Activated CD8-positive, alpha-beta memory T cell treated with anti-CD3 and anti-CD28 coated beads for 24 hours (primary cell): ENCODE results near the gene CCDC68.
"Not testable (repeated sequence)": the region's sequence is repeated elsewhere in the genome, so short reads cannot be mapped to it uniquely, and the experiment has no call there.

Experiments
- DNase-seq: peaks from one replicate; pipeline ENCODE4 v3.0.0-alpha.2; 2020

The CCDC68 gene

GRCh38 chr18:54871231-54871630 lies 88.0 kb downstream of the CCDC68 start:
- DNase-seq: no peak

GRCh38 chr18:54867131-54867530 lies 92.1 kb downstream of the CCDC68 start:
- no peak for DNase-seq

GRCh38 chr18:54860941-54861340 lies 98.3 kb downstream of the CCDC68 start:
- no peak for DNase-seq

DNA sequence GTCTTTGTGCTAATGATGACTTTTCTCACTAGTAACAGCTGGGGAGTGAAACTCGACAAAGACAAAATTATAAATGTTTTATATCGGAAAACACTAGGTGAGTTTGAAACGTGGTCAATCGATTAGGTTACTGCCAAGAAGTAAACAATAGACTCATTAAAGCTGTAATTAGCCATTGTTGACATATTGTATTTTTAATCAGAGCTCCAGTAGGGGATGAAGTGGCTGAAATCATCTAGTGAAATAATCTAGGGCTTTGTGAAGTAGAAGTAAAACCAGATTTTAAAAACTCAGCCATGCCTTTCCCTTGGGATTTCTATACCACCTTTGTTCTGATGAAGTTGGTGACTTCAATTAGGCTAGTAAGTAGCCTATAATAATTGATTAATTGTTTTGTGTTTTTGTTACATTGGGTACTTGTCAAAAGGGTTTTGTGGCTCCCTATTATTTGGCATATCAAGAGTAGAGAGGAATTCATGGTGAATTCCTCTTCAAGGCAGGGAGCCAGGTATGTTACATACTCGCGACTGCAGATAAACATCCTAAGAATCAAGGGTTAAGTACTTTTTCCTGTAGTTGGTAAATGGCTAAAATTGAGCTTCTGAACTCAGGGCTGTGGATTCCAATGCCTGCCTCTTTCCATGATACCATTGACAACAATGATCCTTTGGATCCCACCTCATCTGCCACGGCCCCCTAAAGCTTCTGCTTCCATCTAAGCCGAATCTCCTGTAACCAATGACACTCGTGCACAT lies 99.4 kb downstream of the CCDC68 start:
- no peak for DNase-seq

- DNase-seq: no peak
Observed at GRCh38 chr18:54857499-54857898, 101.8 kb downstream of the CCDC68 start.

DNA sequence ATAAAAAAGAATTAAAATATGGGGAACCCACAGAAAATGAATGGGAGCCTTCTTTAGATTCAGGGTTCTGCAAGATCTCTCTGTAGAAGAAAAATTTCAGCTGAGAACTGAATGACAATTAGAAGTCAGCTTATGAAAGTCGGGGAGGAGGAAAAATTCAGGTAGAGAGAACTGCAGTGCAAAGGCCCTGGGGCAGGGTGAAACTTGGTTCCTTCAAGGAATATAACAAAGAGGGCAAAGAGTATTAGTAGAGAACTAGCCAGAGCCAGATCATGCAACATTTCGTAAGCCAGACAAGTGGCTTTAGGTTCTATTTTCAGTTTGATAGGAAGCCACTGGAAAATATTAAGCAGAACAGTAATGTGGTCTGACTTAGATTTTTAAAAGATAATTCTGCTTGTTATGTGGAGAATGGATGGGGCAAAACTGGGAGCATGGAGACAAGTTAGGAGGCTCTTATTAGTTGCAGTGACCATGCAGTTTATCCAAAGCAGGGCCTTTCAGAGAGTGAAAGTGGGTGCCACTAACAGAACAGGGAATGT lies 103.1 kb downstream of the CCDC68 start:
- no peak for DNase-seq

GRCh38 chr18:54855050-54855449 lies 104.2 kb downstream of the CCDC68 start:
- DNase-seq: not testable (repeated sequence)

GRCh38 chr18:54852780-54853675 lies 106.2 kb downstream of the CCDC68 start:
- no peak for DNase-seq
